GM20000 (cell line): ENCODE results near the gene OR5B17.

ENCODE experiments used
- DNase-seq: peaks from one replicate; pipeline ENCODE4 v3.0.0; 2012; ENCODE audit warnings: low spot score
- CTCF ChIP-seq: IDR thresholded peaks from 2 replicates; pipeline ENCODE4 v1.5.1; 2012; ENCODE audit warnings: mild to moderate bottlenecking, control low read depth; ENCODE audit errors: extremely low read depth, missing control alignments

Gene OR5B17

DNA sequence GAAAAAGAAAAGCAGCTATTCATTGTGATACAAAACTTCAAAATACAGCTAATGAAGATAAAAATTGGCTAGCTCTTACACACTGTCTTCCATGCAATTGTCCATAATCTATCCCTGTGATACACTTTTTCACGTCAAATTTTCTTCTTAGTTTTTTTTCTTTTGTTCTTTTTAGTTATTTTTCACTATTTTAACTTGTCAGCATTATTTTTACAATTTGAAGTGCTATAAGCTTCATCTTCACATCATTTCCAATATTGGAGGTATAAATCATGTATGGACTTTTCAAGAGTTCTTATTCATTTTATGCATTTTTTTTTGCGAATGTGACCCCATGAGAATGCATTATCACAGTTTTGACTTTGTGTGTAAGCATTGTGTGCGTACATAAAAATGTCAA is 4.1 kb downstream of the OR5B17 start:
- no peak for DNase-seq
- TF ChIP-seq CTCF: no peak

- TF ChIP-seq CTCF: no peak
- DNase-seq: no peak
These were observed 13.7 kb downstream of the OR5B17 start for GRCh38 chr11:58345204-58345603.

DNA sequence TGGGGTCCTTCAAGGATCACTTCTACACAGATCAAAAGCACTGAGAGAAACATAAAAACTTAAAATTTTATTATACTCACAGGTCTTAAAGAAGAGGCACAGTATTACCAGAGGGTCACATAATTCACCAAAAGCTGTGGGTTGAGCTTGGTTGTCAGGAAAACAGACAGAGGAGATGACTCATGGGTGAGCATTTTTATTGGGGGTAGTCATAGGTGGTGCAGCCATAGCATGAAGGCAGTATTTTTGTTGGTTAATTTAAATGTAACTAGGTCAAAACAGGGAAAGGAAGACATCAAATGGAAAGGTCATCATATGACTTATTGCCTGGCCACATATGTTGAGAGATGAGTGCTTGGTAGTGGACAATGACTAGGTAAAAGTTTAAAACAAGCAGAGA is 24.2 kb downstream of the OR5B17 start:
- TF ChIP-seq CTCF: no peak
- DNase-seq: no peak

- no peak for DNase-seq
- no peak for TF ChIP-seq CTCF
These were observed 28.0 kb downstream of the OR5B17 start for GRCh38 chr11:58330861-58331260.

DNA sequence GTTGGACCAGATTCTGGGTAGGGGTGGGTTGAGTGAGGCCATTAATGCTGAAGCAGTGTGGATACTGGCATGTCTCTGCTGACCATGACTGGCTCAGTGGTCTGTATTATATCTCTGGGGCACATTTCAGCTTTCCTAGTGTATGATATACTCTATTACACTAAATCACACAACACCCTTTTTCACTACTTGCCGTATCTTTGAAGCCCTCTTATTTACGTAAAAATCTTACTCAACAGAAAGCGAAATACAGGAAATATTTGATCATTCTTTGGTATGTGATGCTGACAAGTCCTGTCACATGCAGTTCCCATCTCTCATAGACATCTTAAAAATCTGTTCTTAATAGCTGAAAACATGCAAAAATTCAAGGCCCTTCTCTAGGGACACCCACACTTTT is 40.3 kb downstream of the OR5B17 start:
- no peak for TF ChIP-seq CTCF
- DNase-seq: no peak

DNA sequence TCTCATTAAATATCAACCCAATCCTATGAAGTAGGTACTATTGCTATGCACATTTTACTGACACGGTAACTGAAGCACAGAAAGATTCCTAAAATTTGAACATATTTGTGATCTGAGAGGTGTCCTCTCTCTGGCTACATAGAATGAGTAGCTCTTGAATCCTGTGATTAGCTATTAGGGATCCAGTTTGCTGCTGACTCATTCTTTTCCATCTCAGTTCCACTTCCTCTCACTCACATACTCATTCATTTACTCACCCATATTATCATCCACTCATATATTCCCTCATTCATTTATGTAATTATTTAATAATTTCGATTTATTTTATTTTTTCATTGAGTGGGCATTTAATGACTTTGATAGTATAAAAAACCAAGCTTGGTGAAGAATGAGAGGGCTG is 42.7 kb downstream of the OR5B17 start:
- DNase-seq: no peak
- TF ChIP-seq CTCF: no peak
